ENCODE measurements around the gene HBA2.
"Not testable (repeated sequence)": the region's sequence is repeated elsewhere in the genome, so short reads cannot be mapped to it uniquely, and the experiment has no call there.

HBA2 gene

DNA sequence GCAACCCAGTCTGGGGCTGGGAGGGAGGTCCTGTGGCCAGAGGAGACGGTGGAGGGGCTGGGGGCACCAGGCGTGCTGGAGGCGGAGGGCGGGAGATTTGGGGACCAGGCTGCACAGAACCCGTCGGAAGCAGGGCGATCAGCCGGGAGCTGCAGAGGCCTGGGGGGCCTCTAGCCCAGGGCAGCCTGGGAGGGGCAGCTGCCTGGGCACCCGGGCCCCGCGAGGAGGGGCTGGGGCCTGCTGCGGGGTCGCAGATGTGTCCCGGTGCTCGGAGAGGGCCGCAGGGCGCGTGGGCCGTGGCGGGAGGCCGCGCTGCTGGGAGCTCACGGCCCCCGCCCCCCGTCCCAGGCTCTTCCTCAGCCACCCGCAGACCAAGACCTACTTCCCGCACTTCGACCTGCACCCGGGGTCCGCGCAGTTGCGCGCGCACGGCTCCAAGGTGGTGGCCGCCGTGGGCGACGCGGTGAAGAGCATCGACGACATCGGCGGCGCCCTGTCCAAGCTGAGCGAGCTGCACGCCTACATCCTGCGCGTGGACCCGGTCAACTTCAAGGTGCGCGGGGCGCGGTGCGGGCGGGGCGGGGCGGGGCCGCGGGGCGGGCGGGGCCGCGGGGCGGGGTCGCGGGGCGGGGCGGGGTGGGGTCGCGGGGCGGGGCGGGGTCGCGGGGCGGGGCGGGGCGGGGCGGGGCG, 8.4 kb upstream of the HBA2 start:
- not testable (repeated sequence) for H3K4me3 ChIP-seq (ENCODE audit: severe bottlenecking); H3K4me1 ChIP-seq (ENCODE audit: insufficient read depth, poor library complexity, severe bottlenecking); H3K36me3 ChIP-seq (ENCODE audit: low read depth); H3K9me3 ChIP-seq (ENCODE audit: severe bottlenecking); ATAC-seq (ENCODE audit: low read depth); DNase-seq (ENCODE audit: low spot score); H3K27ac ChIP-seq (ENCODE audit: poor library complexity, severe bottlenecking)
- H3K27me3 ChIP-seq (ENCODE audit: insufficient read depth, poor library complexity, severe bottlenecking), result peaks cover 36% of the 10 kb centered on the region

DNA sequence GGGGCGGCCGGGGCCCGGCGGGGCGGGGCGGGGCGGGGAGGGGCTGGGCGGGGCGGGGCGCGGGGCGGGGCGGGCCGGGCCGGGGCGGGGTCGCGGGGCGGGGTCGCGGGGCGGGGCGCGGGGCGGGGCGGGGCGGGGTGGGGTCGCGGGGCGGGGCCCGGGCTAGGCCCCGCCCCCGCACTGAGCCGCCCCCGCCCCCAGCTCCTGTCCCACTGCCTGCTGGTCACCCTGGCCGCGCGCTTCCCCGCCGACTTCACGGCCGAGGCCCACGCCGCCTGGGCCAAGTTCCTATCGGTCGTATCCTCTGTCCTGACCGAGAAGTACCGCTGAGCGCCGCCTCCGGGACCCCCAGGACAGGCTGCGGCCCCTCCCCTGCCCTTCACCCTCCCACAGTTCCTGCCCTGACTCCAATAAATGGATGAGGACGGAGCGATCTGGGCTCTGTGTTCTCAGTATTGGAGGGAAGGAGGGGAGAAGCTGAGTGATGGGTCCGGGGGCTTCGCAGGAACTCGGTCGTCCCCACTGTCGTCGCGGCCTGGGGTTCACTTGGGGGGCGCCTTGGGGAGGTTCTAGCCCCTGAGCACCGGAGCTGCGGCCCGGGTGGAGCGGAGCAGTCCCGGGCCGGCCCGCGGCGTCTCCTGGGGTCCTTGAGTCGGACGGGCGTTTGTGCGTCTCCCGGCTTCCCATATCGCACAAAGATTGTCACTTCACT, 7.7 kb upstream of the HBA2 start:
- H3K27ac ChIP-seq (ENCODE audit: poor library complexity, severe bottlenecking), result no peak overlapping the region
- H3K9me3 ChIP-seq (ENCODE audit: severe bottlenecking), result no peaks in the 10 kb centered on the region
- TF ChIP-seq, protein P1, sequence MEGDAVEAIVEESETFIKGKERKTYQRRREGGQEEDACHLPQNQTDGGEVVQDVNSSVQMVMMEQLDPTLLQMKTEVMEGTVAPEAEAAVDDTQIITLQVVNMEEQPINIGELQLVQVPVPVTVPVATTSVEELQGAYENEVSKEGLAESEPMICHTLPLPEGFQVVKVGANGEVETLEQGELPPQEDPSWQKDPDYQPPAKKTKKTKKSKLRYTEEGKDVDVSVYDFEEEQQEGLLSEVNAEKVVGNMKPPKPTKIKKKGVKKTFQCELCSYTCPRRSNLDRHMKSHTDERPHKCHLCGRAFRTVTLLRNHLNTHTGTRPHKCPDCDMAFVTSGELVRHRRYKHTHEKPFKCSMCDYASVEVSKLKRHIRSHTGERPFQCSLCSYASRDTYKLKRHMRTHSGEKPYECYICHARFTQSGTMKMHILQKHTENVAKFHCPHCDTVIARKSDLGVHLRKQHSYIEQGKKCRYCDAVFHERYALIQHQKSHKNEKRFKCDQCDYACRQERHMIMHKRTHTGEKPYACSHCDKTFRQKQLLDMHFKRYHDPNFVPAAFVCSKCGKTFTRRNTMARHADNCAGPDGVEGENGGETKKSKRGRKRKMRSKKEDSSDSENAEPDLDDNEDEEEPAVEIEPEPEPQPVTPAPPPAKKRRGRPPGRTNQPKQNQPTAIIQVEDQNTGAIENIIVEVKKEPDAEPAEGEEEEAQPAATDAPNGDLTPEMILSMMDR (IDR thresholded peaks at IDR 0.05; ENCODE audit: poor library complexity, severe bottlenecking), result no peak
- ATAC-seq (ENCODE audit: low read depth), result no peak
- no peak overlapping the region for H3K4me3 ChIP-seq (ENCODE audit: severe bottlenecking)
- H3K27me3 ChIP-seq (ENCODE audit: insufficient read depth, poor library complexity, severe bottlenecking), result peaks cover 36% of the 10 kb centered on the region
- no peaks in the 10 kb centered on the region for H3K36me3 ChIP-seq (ENCODE audit: low read depth)
- no peaks in the 10 kb centered on the region for H3K4me1 ChIP-seq (ENCODE audit: insufficient read depth, poor library complexity, severe bottlenecking)
- DNase-seq (ENCODE audit: low spot score), result no peak

DNA sequence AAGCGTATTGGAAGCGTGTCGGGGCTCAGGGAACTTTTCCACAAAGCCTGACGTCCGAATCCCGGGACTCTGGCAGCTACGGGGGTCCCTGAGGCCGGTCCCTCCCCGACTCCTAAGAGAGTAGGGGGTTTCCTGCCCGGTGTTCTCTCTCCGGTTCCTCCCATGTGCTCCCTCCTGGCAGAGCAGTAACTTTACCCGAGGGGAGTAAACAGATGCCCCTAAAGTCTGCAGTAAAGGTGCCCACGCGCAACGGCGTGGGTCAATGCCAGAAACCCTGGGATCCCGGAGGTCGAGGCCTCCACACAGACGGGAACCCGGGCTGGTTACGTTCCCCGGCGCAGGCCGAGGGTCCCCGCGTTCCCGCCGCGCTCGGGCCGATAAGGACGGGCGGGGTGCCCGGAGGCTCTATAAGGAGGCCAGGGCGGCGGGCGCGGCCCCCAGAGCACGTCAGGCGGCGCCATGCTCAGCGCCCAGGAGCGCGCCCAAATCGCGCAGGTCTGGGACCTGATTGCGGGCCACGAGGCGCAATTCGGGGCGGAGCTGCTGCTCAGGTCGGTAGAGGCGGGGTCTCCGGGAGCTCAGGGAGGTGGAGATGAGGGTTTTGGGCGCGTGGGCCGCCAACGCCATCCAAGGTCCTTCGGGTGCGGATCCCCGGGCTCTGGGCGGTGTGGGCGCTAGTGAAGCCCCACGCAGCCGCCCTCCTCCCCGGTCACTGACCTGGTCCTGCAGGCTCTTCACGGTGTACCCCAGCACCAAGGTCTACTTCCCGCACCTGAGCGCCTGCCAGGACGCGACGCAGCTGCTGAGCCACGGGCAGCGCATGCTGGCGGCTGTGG, 6.9 kb upstream of the HBA2 start, which contains the start of gene HBM:
HBM (plus strand) TSS at position 440 of the 836 bp plus-strand sequence; CDS start at position 460, 20 bp downstream.
- no peak within 1 kb of the TSS for H3K27ac ChIP-seq (ENCODE audit: poor library complexity, severe bottlenecking)
- TF ChIP-seq, protein P1 (IDR thresholded peaks at IDR 0.05; ENCODE audit: poor library complexity, severe bottlenecking), result no peak

DNA sequence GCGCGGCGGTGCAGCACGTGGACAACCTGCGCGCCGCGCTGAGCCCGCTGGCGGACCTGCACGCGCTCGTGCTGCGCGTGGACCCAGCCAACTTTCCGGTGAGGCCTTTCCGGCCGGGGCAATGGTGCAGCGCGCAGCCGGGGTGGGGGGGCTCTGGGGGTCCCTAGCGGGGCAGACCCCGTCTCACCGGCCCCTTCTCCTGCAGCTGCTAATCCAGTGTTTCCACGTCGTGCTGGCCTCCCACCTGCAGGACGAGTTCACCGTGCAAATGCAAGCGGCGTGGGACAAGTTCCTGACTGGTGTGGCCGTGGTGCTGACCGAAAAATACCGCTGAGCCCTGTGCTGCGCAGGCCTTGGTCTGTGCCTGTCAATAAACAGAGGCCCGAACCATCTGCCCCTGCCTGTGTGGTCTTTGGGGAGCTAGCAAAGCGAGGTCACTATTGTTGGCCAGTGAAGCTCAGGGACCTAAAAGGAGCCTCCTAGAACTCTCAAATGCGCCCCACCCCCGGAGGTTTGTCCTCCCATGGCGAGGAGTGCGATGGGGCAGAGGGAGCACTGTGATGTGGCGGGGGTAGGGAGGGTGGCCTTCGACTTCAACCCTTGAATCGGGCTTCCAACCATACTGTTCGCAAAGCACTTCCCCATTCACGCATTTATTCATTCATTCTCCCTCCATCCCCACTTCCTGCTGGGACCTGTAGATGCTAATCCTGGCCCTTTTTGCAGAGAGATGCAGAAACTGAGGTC, 6.1 kb upstream of the HBA2 start:
- Histone ChIP-seq H3K27me3 (ENCODE audit: insufficient read depth, poor library complexity, severe bottlenecking) (peaks cover 51% of the 10 kb centered on the region), H3K36me3 (ENCODE audit: low read depth) (no peaks in the 10 kb centered on the region), H3K27ac (ENCODE audit: poor library complexity, severe bottlenecking) (no peak overlapping the region), H3K4me3 (ENCODE audit: severe bottlenecking) (no peak overlapping the region), H3K9me3 (ENCODE audit: severe bottlenecking) (no peaks in the 10 kb centered on the region), H3K4me1 (ENCODE audit: insufficient read depth, poor library complexity, severe bottlenecking) (no peaks in the 10 kb centered on the region)
- no peak for DNase-seq (ENCODE audit: low spot score)
- TF ChIP-seq, protein P1 (IDR thresholded peaks at IDR 0.05; ENCODE audit: poor library complexity, severe bottlenecking), result no peak
- no peak for ATAC-seq (ENCODE audit: low read depth)

More for the DNA sequence above, 6.9 kb upstream of the HBA2 start, which contains the start of gene HBM:
- no peak for DNase-seq (ENCODE audit: low spot score)
- Histone ChIP-seq H3K27me3 (ENCODE audit: insufficient read depth, poor library complexity, severe bottlenecking) (peaks cover 43% of the 10 kb centered on the region), H3K36me3 (ENCODE audit: low read depth) (no peaks in the 10 kb centered on the region), H3K4me1 (ENCODE audit: insufficient read depth, poor library complexity, severe bottlenecking) (no peaks in the 10 kb centered on the region), H3K9me3 (ENCODE audit: severe bottlenecking) (no peaks in the 10 kb centered on the region), H3K4me3 (ENCODE audit: severe bottlenecking) (no peak within 1 kb of the TSS)
- ATAC-seq (ENCODE audit: low read depth), result no peak

Measured in RWPE2 (cell line).